ENCODE data around the gene SMIM38.
"Not testable (repeated sequence)": the region's sequence is repeated elsewhere in the genome, so short reads cannot be mapped to it uniquely, and the experiment has no call there.

The SMIM38 gene

GRCh38 chr11:69122630-69123431 lies 32.9 kb upstream of the SMIM38 start:
- peak; percentile 13 for DNase-seq

- DNase-seq = no peak
These were observed 31.9 kb upstream of the SMIM38 start for GRCh38 chr11:69123593-69124545.

- DNase-seq = no peak
These were observed 29.9 kb upstream of the SMIM38 start for GRCh38 chr11:69125861-69126260.

DNA sequence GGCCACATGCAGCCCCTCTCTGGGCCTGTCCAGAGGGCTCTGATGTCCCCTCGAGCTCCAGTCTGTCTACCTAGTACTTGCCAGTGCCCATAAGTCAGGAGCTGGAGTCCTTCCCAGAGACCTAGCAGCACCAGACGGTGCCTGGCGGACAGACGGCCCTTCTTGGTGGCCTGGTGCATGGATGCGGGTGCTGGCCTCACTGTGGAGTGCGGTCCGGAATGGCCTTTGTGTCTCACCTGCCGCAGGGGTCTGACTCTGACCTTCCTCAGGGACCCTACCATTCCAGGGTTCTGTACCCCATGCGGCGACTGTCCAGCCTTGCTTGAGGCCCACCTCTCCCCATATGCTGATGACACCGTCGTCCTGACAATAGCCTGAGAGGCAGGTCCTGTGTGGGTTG lies 29.4 kb upstream of the SMIM38 start:
- no peak for DNase-seq

DNA sequence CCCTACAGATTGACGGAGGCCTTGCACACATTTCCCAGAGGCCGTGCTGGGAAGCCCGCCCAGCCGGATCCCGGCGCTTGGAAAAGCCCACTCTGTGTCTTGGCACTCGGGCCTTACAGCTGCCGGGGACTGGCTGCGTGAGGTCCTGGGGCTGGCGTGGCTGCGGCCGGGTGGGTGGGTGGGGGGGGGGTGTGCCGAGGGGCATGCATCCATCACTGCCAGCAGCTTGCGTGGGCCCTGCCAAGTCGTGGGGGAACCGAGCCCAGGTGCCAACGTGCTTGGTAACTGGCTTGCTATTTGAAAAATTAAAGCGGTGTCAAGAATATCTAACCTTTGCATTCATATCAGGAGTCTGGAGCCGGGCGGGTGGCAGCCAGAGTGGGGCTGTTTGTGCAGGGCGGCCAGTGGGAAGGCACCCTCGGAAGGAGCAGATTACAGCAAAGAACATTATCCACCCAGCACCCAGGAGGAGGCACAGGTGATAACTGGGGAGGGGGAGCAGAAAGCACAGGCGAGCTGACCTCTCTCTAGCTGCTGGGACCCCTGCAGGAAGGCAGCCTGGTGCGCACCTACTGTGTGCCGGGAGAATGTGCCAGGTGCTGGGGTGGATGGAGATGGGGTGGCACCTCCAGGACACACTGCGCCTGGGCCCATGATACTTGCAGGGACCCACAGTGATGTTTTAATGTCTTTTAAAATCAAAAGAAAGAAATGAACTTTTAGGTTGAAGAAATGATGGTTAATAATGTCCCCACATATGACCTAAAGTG lies 28.5 kb upstream of the SMIM38 start:
- DNase-seq = no peak

- DNase-seq = no peak
These were observed 27.9 kb upstream of the SMIM38 start for GRCh38 chr11:69127884-69128283.

- no peak for DNase-seq
These were observed 26.7 kb upstream of the SMIM38 start for GRCh38 chr11:69129053-69129452.

- DNase-seq = no peak
These were observed 26.1 kb upstream of the SMIM38 start for GRCh38 chr11:69129647-69130046.

- no peak for DNase-seq
These were observed 25.1 kb upstream of the SMIM38 start for GRCh38 chr11:69130654-69131053.

GRCh38 chr11:69131121-69131566 lies 24.6 kb upstream of the SMIM38 start:
- DNase-seq = no peak

- DNase-seq = no peak
These were observed 24.0 kb upstream of the SMIM38 start for GRCh38 chr11:69131644-69132300.

DNA sequence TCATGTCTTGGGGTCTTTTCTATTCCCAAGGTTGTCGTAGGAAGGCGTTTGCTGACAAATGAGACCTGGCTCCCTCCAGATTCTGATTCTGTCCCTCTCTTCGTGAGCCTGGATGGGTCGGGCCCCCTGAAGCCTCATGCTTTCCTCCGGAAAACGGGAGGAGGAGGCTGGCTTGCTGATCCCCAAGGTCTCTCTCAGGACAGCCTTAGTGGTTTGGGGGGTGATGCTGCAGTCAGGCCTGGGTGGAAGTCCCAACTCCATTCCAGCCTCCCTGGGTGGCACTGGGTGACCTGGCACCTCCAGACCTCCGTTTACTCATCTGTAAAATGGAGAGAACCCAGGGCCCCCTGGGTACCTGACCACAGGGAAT lies 23.4 kb upstream of the SMIM38 start:
- no peak for DNase-seq

DNA sequence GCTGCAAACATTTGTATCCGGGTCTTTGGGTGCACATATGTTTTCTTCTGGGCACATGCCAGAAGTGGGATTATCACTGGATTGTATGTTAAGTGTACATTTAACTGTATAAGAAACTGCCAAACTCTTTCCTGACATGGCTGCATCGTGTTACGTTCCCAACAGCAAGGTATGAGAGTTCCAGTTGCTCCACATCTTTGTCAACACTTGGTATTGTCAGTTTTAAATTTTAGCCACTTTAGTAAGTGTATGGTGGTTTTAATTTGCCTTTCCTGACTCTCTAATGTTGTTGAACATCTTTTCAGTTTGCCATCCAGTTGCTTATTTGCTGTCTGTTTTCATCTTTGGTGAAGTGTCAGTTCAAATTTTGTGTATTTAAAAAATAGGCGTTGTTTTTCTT lies 22.5 kb upstream of the SMIM38 start:
- no peak for DNase-seq

- not testable (repeated sequence) for DNase-seq
These were observed 21.6 kb upstream of the SMIM38 start for GRCh38 chr11:69134182-69134581.

- DNase-seq = no peak
These were observed 20.8 kb upstream of the SMIM38 start for GRCh38 chr11:69134957-69135356.

- no peak for DNase-seq
These were observed 20.0 kb upstream of the SMIM38 start for GRCh38 chr11:69135420-69136363.

DNA sequence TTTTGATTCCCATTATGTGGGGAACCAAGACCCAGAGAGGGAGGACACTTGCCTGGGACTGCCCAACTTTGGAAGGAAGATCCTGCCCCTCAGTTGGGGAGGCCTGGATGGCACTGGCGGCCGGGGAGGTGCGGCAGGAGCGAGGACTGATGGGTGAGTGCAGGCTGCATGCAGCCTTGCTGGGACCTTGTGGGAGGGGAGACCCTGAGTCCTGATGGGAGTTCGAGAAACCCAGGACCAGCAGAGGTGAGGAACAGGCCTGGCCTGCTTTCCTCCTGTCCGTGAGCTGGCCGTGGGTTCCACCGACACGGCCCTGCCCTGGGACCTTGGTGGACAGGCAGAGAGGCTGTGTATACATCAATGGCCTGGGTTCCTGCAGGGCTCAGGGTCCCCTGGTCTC lies 19.3 kb upstream of the SMIM38 start:
- DNase-seq = no peak

GRCh38 chr11:69137151-69137844 lies 18.4 kb upstream of the SMIM38 start:
- DNase-seq = no peak

- DNase-seq = no peak
These were observed 17.5 kb upstream of the SMIM38 start for GRCh38 chr11:69138265-69138664.

DNA sequence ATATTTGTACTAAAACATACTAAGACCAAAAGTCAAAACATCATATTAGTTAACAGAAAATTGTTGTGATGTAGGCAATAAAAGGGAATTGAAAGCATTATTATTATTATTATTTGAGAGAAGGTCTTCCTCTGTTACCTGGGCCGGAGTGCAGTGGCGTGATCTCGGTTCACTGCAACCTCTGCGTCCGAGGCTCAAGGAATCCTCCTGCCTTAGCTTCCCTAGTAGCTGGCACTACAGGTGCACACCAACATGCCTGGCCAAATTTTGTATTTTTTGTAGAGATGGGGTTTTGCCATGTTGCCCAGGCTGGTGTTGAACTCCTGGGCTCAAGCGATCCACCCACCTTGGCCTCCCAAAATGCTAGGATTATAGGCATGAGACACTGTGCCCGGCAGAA lies 15.6 kb upstream of the SMIM38 start:
- DNase-seq = not testable (repeated sequence)

DNA sequence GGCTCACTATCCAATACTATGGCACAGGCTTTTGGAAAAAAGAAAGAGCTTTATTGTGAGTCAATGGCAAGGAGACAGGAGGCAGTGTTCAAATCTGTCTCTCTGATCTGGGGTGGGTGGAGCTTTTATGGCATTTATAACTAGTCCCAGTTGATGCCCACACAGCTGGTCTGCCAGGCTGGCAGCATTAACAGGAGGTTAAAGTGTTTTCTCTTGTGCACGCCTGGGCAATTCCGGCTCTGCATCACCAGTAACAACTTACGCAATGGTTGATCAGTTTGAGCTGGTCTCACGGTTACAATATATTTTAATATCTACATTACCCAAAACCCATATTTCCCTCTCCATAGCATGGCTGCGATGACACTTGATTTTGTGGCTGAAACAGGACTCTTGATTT lies 15.1 kb upstream of the SMIM38 start:
- no peak for DNase-seq

Measured in effector CD4-positive, alpha-beta T cell (primary cell).